ENCODE measurements around the gene PDGFD. TPM values are rescaled to one million over a fixed set of nuclear protein-coding genes. Genes with fewer than 3 reads are reported as not detected.
"Not testable (repeated sequence)": the region's sequence is repeated elsewhere in the genome, so short reads cannot be mapped to it uniquely, and the experiment has no call there.

Gene PDGFD
- total RNA-seq, 1 donor from 2014 or later: 0.53 TPM

DNA sequence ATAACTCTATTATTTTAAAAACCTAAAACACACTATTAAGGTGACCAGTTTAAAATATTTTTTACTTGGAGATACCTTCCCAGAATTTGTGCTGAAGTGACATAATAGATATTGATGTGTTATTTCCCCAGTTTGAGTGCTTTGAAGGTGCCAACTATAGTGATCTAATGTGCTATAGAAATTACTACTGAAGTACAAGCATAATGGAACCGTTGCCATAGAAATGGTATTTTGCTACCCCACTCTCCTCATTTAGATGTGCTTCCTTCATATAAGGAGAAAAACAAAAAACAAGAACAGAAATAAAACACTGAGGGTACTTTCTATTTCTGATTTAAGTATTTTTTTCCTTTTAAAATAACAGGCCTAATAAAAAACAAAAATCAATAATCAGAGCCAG lies 108.4 kb downstream of the PDGFD start:
- DNase-seq (ENCODE audit: low read depth): no peak
- TF ChIP-seq, protein P1, sequence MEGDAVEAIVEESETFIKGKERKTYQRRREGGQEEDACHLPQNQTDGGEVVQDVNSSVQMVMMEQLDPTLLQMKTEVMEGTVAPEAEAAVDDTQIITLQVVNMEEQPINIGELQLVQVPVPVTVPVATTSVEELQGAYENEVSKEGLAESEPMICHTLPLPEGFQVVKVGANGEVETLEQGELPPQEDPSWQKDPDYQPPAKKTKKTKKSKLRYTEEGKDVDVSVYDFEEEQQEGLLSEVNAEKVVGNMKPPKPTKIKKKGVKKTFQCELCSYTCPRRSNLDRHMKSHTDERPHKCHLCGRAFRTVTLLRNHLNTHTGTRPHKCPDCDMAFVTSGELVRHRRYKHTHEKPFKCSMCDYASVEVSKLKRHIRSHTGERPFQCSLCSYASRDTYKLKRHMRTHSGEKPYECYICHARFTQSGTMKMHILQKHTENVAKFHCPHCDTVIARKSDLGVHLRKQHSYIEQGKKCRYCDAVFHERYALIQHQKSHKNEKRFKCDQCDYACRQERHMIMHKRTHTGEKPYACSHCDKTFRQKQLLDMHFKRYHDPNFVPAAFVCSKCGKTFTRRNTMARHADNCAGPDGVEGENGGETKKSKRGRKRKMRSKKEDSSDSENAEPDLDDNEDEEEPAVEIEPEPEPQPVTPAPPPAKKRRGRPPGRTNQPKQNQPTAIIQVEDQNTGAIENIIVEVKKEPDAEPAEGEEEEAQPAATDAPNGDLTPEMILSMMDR (IDR thresholded peaks at IDR 0.05; ENCODE audit: insufficient read depth, low read length, severe bottlenecking): no peak

GRCh38 chr11:104054911-104055529 lies 108.9 kb downstream of the PDGFD start:
- FAIRE-seq (no peak), DNase-seq (ENCODE audit: low read depth) (no peak)
- Histone ChIP-seq H3K4me3 (ENCODE audit: low read depth, low read length) (no peak overlapping the region), H3K27me3 (ENCODE audit: control insufficient read depth, insufficient read depth, low read length) (no peaks in the 10 kb centered on the region), H3K36me3 (ENCODE audit: control insufficient read depth, insufficient read depth, low read length) (no peaks in the 10 kb centered on the region)
- TF ChIP-seq, protein P1 (IDR thresholded peaks at IDR 0.05; ENCODE audit: insufficient read depth, low read length, severe bottlenecking): no peak

More for the DNA sequence above, 108.4 kb downstream of the PDGFD start:
- Histone ChIP-seq H3K27me3 (ENCODE audit: control insufficient read depth, insufficient read depth, low read length) (no peaks in the 10 kb centered on the region), H3K36me3 (ENCODE audit: control insufficient read depth, insufficient read depth, low read length) (no peaks in the 10 kb centered on the region), H3K4me3 (ENCODE audit: low read depth, low read length) (no peak overlapping the region)
- FAIRE-seq: no peak

DNA sequence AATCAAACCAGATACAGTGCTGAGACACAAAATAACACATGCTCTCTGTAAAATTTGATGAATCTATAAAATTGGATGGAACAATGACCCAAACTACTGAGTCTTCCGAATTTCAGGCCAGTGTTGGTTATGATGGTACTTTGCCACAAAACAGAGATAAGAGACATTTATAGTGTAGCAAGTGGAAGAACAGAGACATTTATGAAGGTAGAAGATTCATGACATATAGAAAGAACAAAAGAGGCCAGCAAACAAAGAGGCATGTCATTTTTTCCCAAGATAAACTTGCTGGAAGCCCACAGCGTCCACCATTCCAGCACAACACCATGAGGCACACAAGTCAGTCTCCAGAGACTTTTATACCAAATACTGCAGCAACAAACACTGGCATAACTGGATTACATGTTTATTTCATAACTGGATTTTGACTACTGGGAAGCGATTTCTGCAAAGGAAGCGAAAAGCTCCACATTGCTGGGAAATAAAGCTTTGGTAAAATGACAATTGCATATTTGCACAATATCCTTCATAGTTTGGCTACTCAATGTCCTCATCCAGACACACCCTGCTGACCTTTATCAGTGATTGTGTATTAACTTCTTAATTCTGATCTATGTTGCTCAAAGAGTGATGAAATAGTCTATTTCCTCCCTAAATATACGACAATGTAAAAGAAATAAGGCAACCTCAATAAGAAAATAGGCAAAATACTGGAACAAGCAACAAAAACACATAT lies 110.0 kb downstream of the PDGFD start:
- no peak overlapping the region for H3K4me3 ChIP-seq (ENCODE audit: low read depth, low read length)
- no peaks in the 10 kb centered on the region for H3K36me3 ChIP-seq (ENCODE audit: control insufficient read depth, insufficient read depth, low read length)
- no peak for DNase-seq (ENCODE audit: low read depth)
- no peak for FAIRE-seq
- no peaks in the 10 kb centered on the region for H3K27me3 ChIP-seq (ENCODE audit: control insufficient read depth, insufficient read depth, low read length)
- TF ChIP-seq, protein P1 (IDR thresholded peaks at IDR 0.05; ENCODE audit: insufficient read depth, low read length, severe bottlenecking): no peak

DNA sequence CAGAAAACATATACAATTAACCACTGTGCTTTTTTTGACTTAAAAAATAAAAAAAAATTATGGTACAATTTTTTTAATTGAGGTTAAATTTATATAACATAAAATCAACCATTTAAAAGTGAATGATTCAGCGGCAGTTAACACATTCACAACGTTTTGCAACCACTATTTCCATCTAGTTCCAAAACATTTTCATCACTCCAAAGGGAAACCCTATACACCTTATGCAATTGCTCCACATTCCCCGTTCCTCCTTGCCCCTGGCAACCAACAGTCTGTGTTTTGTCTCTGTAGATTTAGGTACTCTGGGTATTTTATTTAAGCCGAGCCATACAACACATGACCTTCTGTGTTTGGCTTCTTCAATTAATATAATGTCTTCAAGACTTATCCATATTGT lies 112.2 kb downstream of the PDGFD start:
- TF ChIP-seq, protein P1 (IDR thresholded peaks at IDR 0.05; ENCODE audit: insufficient read depth, low read length, severe bottlenecking): no peak
- Histone ChIP-seq H3K4me3 (ENCODE audit: low read depth, low read length) (no peak overlapping the region), H3K36me3 (ENCODE audit: control insufficient read depth, insufficient read depth, low read length) (no peaks in the 10 kb centered on the region), H3K27me3 (ENCODE audit: control insufficient read depth, insufficient read depth, low read length) (no peaks in the 10 kb centered on the region)
- FAIRE-seq (no peak), DNase-seq (ENCODE audit: low read depth) (peak; percentile 22)

DNA sequence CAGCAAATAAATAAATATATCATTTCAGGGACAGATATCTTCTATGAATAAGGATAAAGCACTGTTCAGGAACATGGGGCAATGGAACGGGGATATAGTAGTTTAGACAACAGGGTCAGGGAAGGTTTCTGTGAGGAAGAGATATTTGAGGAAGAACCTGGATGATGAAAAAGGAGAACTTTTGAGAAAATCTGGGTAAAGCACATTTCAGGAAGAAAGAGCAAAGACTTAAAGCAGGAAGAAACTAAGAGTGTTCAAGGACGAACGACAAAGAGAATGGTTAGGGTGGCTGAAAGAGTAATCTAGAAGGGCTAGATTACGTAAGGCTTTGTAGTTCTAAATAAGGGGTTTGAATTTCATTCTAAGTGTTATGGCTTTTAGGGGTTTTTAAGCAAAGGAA lies 114.8 kb downstream of the PDGFD start:
- TF ChIP-seq, protein P1 (IDR thresholded peaks at IDR 0.05; ENCODE audit: insufficient read depth, low read length, severe bottlenecking): no peak
- no peaks in the 10 kb centered on the region for H3K27me3 ChIP-seq (ENCODE audit: control insufficient read depth, insufficient read depth, low read length)
- DNase-seq (ENCODE audit: low read depth) (no peak), FAIRE-seq (no peak)
- no peak overlapping the region for H3K4me3 ChIP-seq (ENCODE audit: low read depth, low read length)
- no peaks in the 10 kb centered on the region for H3K36me3 ChIP-seq (ENCODE audit: control insufficient read depth, insufficient read depth, low read length)

DNA sequence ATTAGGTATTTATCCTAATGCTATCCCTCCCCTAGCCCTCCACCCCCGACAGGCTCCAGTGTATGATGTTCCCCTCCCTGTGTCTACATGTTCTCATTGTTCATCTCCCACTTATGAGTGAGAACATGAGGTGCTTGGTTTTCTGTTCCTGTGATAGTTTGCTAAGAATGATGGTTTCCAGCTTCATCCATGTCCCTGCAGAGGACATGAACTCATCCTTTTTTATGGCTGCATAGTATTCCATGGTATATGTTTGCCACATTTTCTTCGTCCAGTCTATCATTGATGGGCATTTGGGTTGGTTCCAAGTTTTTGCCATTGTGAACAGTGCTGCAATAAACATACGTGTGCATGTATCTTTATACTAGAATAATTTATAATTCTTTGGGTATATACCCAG lies 117.1 kb downstream of the PDGFD start:
- H3K27me3 ChIP-seq (ENCODE audit: control insufficient read depth, insufficient read depth, low read length); FAIRE-seq; H3K36me3 ChIP-seq (ENCODE audit: control insufficient read depth, insufficient read depth, low read length); H3K4me3 ChIP-seq (ENCODE audit: low read depth, low read length); DNase-seq (ENCODE audit: low read depth): not testable (repeated sequence)
